Right lobe of liver (tissue), 6 donors: ENCODE data around the gene C10orf90. TPM values are rescaled to one million over a fixed set of nuclear protein-coding genes. Genes with fewer than 3 reads are reported as not detected.

Experiments used
- ATAC-seq, 4 donors: fragments of 200-7000 bp; cut with Tn5 transposase; one replicate each; pipeline ENCODE4 v1.9.1; 2020; ENCODE audit warnings: mild to moderate bottlenecking in 4 of 4, moderate library complexity in 4 of 4
- DNase-seq, 3 donors: peaks; one replicate each; pipeline ENCODE4 v3.0.0-alpha.2; 2020
- H3K27ac ChIP-seq, 3 donors: fragments of 200-600 bp; one replicate each; pipeline ENCODE4 v1.8.0; 2022
- H3K27me3 ChIP-seq, 2 donors: fragments of 200-600 bp; one replicate each; pipeline ENCODE4 v1.8.0; 2022
- H3K36me3 ChIP-seq, 4 donors: fragments of 200-600 bp; sonication (generic) in 1 of 4; one replicate each; pipeline versions ENCODE4 v1.5.1 to v1.8.0; 2017 to 2022; ENCODE audit warnings: control low read depth in 1 of 4
- H3K4me1 ChIP-seq, 4 donors: fragments of 200-600 bp; sonication (generic) in 1 of 4; one replicate each; pipeline versions ENCODE4 v1.5.1 to v1.8.0; 2017 to 2022; ENCODE audit warnings: control low read depth in 1 of 4
- H3K4me3 ChIP-seq, 3 donors: fragments of 200-600 bp; one replicate each; pipeline ENCODE4 v1.8.0; 2022
- H3K9me3 ChIP-seq, 4 donors: fragments of 200-600 bp; sonication (generic) in 1 of 4; one replicate each; pipeline versions ENCODE4 v1.5.1 to v1.8.0; 2017 to 2022; ENCODE audit warnings: control low read depth in 1 of 4
- POLR2A ChIP-seq: fragments of 450-650 bp; IDR thresholded peaks from one replicate; pipeline ENCODE4 v1.6.1; 2017; ENCODE audit warnings: antibody characterized with exemption, mild to moderate bottlenecking
- WGBS: methylation state at CpG from one replicate; pipeline ENCODE4 v1.1.6; 2018; ENCODE audit warnings: low coverage, low lambda C conversion rate; ENCODE audit not compliant: insufficient coverage; ENCODE audit errors: missing lambda C conversion rate; 5-methylcytosine and 5-hydroxymethylcytosine counted together
- intact Hi-C, 2 donors: fragments of 100-400 bp; cut with DNase I; formaldehyde crosslinking; loops; one replicate each; pipeline versions ENCODE4 v1.11.2 to v1.14.1; 2022
- total RNA-seq, 6 experiments: library from RNA; depleted of rRNA in 2 of 6; stranded (reverse); fragments of >200 nt in 2 of 6; fragmentation: NEBNext Ultra II Directional in 3 of 6; extraction: Animal tissue kit (Norgen Biotek cat#: 25700) in 3 of 6; gene quantifications; one replicate each; pipeline versions ENCODE4 v1.1.0 to v1.2.4, GENCODE V29; 2016 to 2023
- TF ChIP-seq, protein P1 (sequence below), 4 donors: fragments of 200-600 bp in 3 of 4; fragments of 450-650 bp in 1 of 4; IDR thresholded peaks; one replicate each; pipeline versions ENCODE4 v1.5.1 to v1.8.0; 2016 to 2022; ENCODE audit warnings: antibody characterized with exemption in 4 of 4, mild to moderate bottlenecking in 2 of 4
- donor health status: DM: no; HTN: yes; CAD: no.
- donor health status: DM: no; HTN: no; CAD: no.
- donor health status: DM: no; HTN: no; CAD: no.
- donor health status: DM: no; HTN: yes; CAD: no.
- donor health status: DM: no; HTN: yes; CAD: no.

Gene C10orf90
- total RNA-seq, 6 experiments from 2014 or later, result 0.22 to 0.43 TPM; not detected in 4

DNA sequence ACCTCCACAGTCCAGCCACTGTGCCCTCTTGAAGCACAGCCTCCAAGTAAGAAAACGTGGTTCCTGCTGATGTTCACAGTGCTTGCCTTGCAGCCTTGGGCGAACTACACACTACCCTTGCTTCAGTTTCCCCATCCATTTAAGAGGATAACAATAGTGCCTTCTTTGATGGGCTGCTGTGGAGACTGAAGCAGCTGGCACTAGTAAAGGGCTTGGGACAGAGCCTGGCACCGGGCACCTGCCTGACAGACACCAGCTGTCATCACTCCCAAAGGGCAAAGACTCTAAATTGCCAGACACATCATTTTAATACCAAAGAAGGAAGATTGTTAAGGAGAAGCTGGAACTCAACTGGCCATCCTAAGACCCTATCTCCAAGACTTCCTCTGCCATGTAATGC is 3.1 kb upstream of the C10orf90 start:
- no peaks in the 10 kb centered on the region for H3K36me3 ChIP-seq
- H3K4me3 ChIP-seq, result no peak overlapping the region
- no peaks in the 10 kb centered on the region for H3K4me1 ChIP-seq
- WGBS, result 88% methylated on average over 2 of the region's 3 CpGs
- ATAC-seq (no peak), DNase-seq (no peak)
- intact Hi-C loops, result no loop called here
- no peaks in the 10 kb centered on the region for H3K27me3 ChIP-seq
- no peak overlapping the region for H3K27ac ChIP-seq
- TF ChIP-seq POLR2A, result no peak
- TF ChIP-seq, protein P1, sequence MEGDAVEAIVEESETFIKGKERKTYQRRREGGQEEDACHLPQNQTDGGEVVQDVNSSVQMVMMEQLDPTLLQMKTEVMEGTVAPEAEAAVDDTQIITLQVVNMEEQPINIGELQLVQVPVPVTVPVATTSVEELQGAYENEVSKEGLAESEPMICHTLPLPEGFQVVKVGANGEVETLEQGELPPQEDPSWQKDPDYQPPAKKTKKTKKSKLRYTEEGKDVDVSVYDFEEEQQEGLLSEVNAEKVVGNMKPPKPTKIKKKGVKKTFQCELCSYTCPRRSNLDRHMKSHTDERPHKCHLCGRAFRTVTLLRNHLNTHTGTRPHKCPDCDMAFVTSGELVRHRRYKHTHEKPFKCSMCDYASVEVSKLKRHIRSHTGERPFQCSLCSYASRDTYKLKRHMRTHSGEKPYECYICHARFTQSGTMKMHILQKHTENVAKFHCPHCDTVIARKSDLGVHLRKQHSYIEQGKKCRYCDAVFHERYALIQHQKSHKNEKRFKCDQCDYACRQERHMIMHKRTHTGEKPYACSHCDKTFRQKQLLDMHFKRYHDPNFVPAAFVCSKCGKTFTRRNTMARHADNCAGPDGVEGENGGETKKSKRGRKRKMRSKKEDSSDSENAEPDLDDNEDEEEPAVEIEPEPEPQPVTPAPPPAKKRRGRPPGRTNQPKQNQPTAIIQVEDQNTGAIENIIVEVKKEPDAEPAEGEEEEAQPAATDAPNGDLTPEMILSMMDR (IDR thresholded peaks at IDR 0.05), result no peak
- no peaks in the 10 kb centered on the region for H3K9me3 ChIP-seq

DNA sequence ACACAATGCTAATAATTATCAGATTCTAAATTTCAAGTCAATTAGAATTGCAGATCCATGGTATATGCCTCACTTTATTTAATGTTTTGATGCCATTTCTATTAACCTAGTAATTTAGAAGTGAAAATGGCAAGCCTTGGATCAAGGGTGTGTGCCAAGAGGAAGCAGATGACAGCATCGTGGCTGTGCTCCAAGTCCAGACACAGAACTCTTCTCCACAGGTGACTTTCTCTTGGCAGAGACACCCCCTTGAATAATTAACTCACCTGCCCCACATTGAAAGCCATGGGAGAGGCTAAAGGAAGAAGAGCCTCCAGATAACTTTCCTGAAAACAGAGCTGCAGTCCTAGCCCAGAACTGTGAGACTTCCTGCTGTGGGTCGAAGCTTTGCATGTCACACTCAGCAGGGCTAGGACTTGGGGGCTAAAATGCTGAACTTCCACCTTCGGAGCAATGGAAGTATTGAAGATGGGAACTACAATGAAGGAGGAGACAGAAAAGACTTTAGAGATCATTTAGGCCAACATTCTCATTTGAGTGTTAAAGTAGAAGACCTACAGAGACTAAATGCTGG is 996 bp upstream of the C10orf90 start:
- H3K4me3 ChIP-seq, result no peak overlapping the region
- no peaks in the 10 kb centered on the region for H3K9me3 ChIP-seq
- no peaks in the 10 kb centered on the region for H3K36me3 ChIP-seq
- H3K27me3 ChIP-seq, result no peaks in the 10 kb centered on the region
- H3K4me1 ChIP-seq, result no peaks in the 10 kb centered on the region
- TF ChIP-seq, protein P1 (IDR thresholded peaks at IDR 0.05), result no peak
- no peak for TF ChIP-seq POLR2A
- intact Hi-C loops, result no loop called here
- ATAC-seq, result peak in 1 of 4 donors; percentile 20
- H3K27ac ChIP-seq, result no peak overlapping the region
- no peak for DNase-seq
- 9% methylated on average over 3 of the region's 3 CpGs for WGBS

DNA sequence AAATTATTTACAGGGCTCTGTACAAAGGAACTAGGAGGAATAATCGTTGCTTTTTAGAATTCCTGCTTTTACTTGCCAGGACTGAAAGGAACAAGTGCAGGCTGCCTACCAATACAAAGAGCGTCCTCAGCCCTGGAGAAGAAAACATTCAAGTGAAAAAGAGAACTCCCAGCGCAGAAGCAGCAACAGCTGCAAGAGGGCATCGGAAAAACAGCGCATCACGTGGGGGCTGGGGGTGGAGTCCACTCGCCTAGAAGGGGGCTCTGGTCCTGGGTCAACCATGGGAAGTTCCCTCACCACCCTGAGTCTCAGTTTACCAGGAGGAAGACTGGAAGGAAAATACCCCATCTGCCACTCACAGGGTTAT is 385 bp upstream of the C10orf90 start:
- Histone ChIP-seq H3K4me1 (no peaks in the 10 kb centered on the region), H3K4me3 (no peak overlapping the region), H3K27ac (no peak overlapping the region), H3K27me3 (no peaks in the 10 kb centered on the region), H3K9me3 (no peaks in the 10 kb centered on the region), H3K36me3 (no peaks in the 10 kb centered on the region)
- TF ChIP-seq, protein P1 (IDR thresholded peaks at IDR 0.05), result no peak
- TF ChIP-seq POLR2A, result no peak
- intact Hi-C loops, result no loop called here
- no peak for ATAC-seq
- DNase-seq, result no peak
- 38% methylated on average over 7 of the region's 7 CpGs for WGBS

DNA sequence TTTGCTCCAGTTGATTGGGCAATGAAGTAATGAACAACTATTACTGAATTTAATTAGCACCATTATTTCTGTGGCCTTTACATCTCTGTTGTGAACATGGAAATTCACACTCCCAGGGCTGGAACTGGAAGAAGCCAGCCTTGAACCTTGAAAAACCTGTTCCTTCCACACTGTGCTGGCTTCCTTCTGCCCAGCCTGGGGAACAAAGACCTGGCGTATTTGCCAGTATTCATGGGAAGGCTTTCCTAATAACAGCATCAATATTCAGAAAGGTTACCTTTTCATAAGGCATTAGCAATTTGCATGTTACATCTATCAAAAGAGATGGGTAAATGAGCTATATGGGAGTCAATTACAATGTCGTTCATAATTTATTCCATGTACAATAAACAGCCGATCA is 1.3 kb downstream of the C10orf90 start:
- 35% methylated on average over 3 of the region's 3 CpGs for WGBS
- TF ChIP-seq POLR2A, result no peak
- TF ChIP-seq, protein P1 (IDR thresholded peaks at IDR 0.05), result no peak
- ATAC-seq (no peak), DNase-seq (no peak)
- intact Hi-C loops, result no loop called here
- Histone ChIP-seq H3K36me3 (no peaks in the 10 kb centered on the region), H3K9me3 (no peaks in the 10 kb centered on the region), H3K4me3 (no peak overlapping the region), H3K27ac (no peak overlapping the region), H3K4me1 (no peaks in the 10 kb centered on the region), H3K27me3 (no peaks in the 10 kb centered on the region)

DNA sequence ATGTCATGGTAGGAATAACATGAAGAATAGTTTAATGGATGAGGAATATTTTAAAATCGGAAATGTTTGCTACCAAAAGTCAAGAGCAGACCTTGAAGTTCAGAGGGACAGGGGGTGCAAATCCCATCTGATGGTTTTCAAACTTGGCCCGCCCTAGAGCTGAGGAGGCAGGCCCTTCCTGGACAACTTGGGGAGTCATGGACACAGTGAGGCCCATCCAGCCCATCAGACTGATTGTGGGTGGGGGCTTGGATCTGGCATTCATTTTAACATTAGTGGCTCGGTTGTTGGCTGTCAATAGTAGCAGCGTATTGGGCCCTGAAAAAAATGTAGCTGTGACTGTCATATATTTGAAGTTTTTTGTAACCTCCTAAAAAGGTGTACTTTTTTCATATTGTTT is 2.0 kb downstream of the C10orf90 start:
- H3K27ac ChIP-seq, result no peak overlapping the region
- 74% methylated on average over 4 of the region's 4 CpGs for WGBS
- TF ChIP-seq POLR2A, result no peak
- TF ChIP-seq, protein P1 (IDR thresholded peaks at IDR 0.05), result no peak
- intact Hi-C loops, result no loop called here
- no peaks in the 10 kb centered on the region for H3K9me3 ChIP-seq
- no peak overlapping the region for H3K4me3 ChIP-seq
- no peaks in the 10 kb centered on the region for H3K4me1 ChIP-seq
- DNase-seq (no peak), ATAC-seq (no peak)
- no peaks in the 10 kb centered on the region for H3K36me3 ChIP-seq
- no peaks in the 10 kb centered on the region for H3K27me3 ChIP-seq
